Measurements from ENCODE around the gene SLC25A18. TPM values are rescaled to one million over a fixed set of nuclear protein-coding genes. Genes with fewer than 3 reads are reported as not detected.

The SLC25A18 gene
- total and polyA plus RNA-seq, 10 of the 15 experiments (the other 5 are each of a cell fraction or from before 2014, with no cell fraction given) = 0.03 to 0.09 TPM; not detected in 8

- peaks cover 3 to 22% of the 10 kb centered on the region in 2 experiments for H3K36me3 ChIP-seq (ENCODE audit: control insufficient read depth in 2 of 2, insufficient read depth in 2 of 2, low read length in 1 of 2)
- WGBS (ENCODE audit: insufficient coverage, insufficient replicate concordance, low lambda C conversion rate, missing lambda C conversion rate) = 60% methylated on average over 4 of the region's 4 CpGs
- no peak overlapping the region for H3K4me2 ChIP-seq (ENCODE audit: control insufficient read depth, insufficient read depth)
- H2AFZ ChIP-seq (ENCODE audit: control insufficient read depth, low read depth, low read length) = no peak overlapping the region
- FAIRE-seq = no peak
- no peaks in the 10 kb centered on the region; the same call in 1 of the 2 replicates for H3K79me2 ChIP-seq (ENCODE audit: control insufficient read depth, insufficient read depth, low read length)
- ChIA-PET POLR2A (no interaction called here), RAD21 (ENCODE audit: unreplicated experiment) (no interaction called here), SMC1A (ENCODE audit: uncharacterized antibody, unreplicated experiment) (no interaction called here), CTCF (no interaction called here)
- in situ Hi-C loops (cut with MboI) = no loop called here
- BruUV-seq (replicated peaks) = no TSS peak
- no peak overlapping the region for H3K27ac ChIP-seq (ENCODE audit: control insufficient read depth, insufficient read depth)
- no peak for ATAC-seq
- no peak for DNase-seq (ENCODE audit: low read depth, low spot score)
- H3K4me1 ChIP-seq (ENCODE audit: control insufficient read depth, insufficient read depth, low read length) = no peaks in the 10 kb centered on the region
- H3K27me3 ChIP-seq (replicated peaks in 1 of 2; ENCODE audit: control insufficient read depth in 2 of 2, insufficient read depth in 2 of 2, low read length in 1 of 2) = no peaks in the 10 kb centered on the region
- H3K4me3 ChIP-seq = no peak overlapping the region
- H4K20me1 ChIP-seq (ENCODE audit: control insufficient read depth, insufficient read depth) = no peaks in the 10 kb centered on the region
- intact Hi-C loops (cut with micrococcal nuclease; ENCODE audit: unreplicated experiment) = no loop called here
- H3K9me3 ChIP-seq (replicated peaks; ENCODE audit: control insufficient read depth, insufficient read depth, low read length) = no peaks in the 10 kb centered on the region
- no peak overlapping the region for H3K9ac ChIP-seq (ENCODE audit: control insufficient read depth, insufficient read depth, low read length)
- no peak for TF ChIP-seq POU2F2 (IDR thresholded peaks at IDR 0.05; ENCODE audit: borderline replicate concordance, low read depth, low read length)
- no peak for TF ChIP-seq SMAD5 (IDR thresholded peaks at IDR 0.05; ENCODE audit: low read depth)
- TF ChIP-seq YBX1 (IDR thresholded peaks at IDR 0.05) = no peak
Measured at GRCh38 chr22:17607891-17608521, 44.7 kb downstream of the SLC25A18 start.

DNA sequence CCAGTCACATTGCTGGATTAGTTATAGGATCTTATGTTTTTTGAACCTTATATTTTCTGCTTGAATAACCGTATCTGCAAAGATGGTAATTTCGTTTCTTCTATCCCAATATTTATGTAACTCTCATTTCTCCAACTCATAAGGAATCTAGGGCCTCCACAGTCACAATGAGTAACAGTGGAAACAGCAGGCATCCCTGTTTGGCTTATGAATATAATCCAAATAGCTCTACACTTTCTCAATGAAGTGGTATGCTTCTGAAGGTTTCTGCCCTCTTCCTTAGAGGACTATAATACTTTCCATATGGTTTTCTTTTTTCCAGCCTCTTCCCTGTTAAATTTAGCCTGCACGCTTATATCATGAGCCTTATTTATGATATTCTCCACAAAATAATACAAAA is 48.8 kb downstream of the SLC25A18 start:
- CTCF ChIA-PET = no interaction called here
- no TSS peak for BruUV-seq (replicated peaks)
- peaks cover 0 to 22% of the 10 kb centered on the region in 2 experiments; a peak in 3 of 4 replicates for H3K36me3 ChIP-seq (ENCODE audit: control insufficient read depth in 2 of 2, insufficient read depth in 2 of 2, low read length in 1 of 2)
- TF ChIP-seq ZNF622 (IDR thresholded peaks at IDR 0.05) (no peak), ESRRA (IDR thresholded peaks at IDR 0.05; ENCODE audit: low read length) (no peak), RCOR1 (conservative IDR thresholded peaks at IDR 0.05; ENCODE audit: low read depth, low read length) (no peak), MTA2 (IDR thresholded peaks at IDR 0.05; ENCODE audit: low read depth) (no peak), ATF3 (IDR thresholded peaks at IDR 0.05; ENCODE audit: borderline replicate concordance, extremely low read depth, low read depth, low read length) (no peak), SIX5 (IDR thresholded peaks at IDR 0.05; ENCODE audit: low read depth, low read length, severe bottlenecking) (no peak), SP1 (IDR thresholded peaks at IDR 0.05; ENCODE audit: low read depth, low read length) (no peak), IKZF2 (IDR thresholded peaks at IDR 0.05) (no peak), POLR2A (IDR thresholded peaks at IDR 0.05; ENCODE audit: low read depth, low read length) (no peak), KDM1A (IDR thresholded peaks at IDR 0.05; ENCODE audit: borderline replicate concordance) (no peak), NR2F1 (conservative IDR thresholded peaks at IDR 0.05) (no peak)
- TF ChIP-seq, protein P1, sequence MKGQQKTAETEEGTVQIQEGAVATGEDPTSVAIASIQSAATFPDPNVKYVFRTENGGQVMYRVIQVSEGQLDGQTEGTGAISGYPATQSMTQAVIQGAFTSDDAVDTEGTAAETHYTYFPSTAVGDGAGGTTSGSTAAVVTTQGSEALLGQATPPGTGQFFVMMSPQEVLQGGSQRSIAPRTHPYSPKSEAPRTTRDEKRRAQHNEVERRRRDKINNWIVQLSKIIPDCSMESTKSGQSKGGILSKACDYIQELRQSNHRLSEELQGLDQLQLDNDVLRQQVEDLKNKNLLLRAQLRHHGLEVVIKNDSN (IDR thresholded peaks at IDR 0.05; ENCODE audit: borderline replicate concordance, extremely low read length, insufficient read depth, low read depth, low read length) = no peak
- TF ChIP-seq, protein P2, sequence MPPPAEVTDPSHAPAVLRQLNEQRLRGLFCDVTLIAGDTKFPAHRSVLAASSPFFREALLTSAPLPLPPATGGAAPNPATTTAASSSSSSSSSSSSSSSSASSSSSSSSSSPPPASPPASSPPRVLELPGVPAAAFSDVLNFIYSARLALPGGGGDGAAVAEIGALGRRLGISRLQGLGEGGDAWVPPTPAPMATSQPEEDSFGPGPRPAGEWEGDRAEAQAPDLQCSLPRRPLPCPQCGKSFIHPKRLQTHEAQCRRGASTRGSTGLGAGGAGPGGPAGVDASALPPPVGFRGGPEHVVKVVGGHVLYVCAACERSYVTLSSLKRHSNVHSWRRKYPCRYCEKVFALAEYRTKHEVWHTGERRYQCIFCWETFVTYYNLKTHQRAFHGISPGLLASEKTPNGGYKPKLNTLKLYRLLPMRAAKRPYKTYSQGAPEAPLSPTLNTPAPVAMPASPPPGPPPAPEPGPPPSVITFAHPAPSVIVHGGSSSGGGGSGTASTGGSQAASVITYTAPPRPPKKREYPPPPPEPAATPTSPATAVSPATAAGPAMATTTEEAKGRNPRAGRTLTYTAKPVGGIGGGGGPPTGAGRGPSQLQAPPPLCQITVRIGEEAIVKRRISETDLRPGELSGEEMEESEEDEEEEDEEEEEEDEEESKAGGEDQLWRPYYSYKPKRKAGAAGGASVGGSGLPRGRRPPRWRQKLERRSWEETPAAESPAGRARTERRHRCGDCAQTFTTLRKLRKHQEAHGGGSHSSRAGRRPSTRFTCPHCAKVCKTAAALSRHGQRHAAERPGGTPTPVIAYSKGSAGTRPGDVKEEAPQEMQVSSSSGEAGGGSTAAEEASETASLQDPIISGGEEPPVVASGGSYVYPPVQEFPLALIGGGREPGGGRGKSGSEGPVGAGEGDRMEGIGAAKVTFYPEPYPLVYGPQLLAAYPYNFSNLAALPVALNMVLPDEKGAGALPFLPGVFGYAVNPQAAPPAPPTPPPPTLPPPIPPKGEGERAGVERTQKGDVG (CRISPR knock-in tag; IDR thresholded peaks at IDR 0.05) = no peak

More for the DNA sequence above, 48.8 kb downstream of the SLC25A18 start:
- WGBS (ENCODE audit: insufficient coverage, insufficient replicate concordance, low lambda C conversion rate, missing lambda C conversion rate) = 66% methylated on average over 3 of the region's 3 CpGs
- Histone ChIP-seq H3K4me1 (ENCODE audit: control insufficient read depth, insufficient read depth, low read length) (no peaks in the 10 kb centered on the region), H2AFZ (ENCODE audit: control insufficient read depth, low read depth, low read length) (no peak overlapping the region), H4K20me1 (ENCODE audit: control insufficient read depth, insufficient read depth) (no peaks in the 10 kb centered on the region), H3K27ac (ENCODE audit: control insufficient read depth, insufficient read depth) (no peak overlapping the region), H3K79me2 (ENCODE audit: control insufficient read depth, insufficient read depth, low read length) (no peaks in the 10 kb centered on the region; the same call in 1 of the 2 replicates), H3K4me2 (ENCODE audit: control insufficient read depth, insufficient read depth) (no peak overlapping the region), H3K27me3 (replicated peaks in 1 of 2; ENCODE audit: control insufficient read depth in 2 of 2, insufficient read depth in 2 of 2, low read length in 1 of 2) (no peaks in the 10 kb centered on the region), H3K9ac (ENCODE audit: control insufficient read depth, insufficient read depth, low read length) (no peak overlapping the region), H3K9me3 (replicated peaks; ENCODE audit: control insufficient read depth, insufficient read depth, low read length) (no peaks in the 10 kb centered on the region), H3K4me3 (no peak overlapping the region)
- in situ Hi-C loops (cut with MboI) = no loop called here
- POLR2A ChIA-PET = no interaction called here
- RAD21 ChIA-PET (ENCODE audit: unreplicated experiment) = no interaction called here
- FAIRE-seq = no peak
- intact Hi-C loops (cut with micrococcal nuclease; ENCODE audit: unreplicated experiment) = no loop called here
- SMC1A ChIA-PET (ENCODE audit: uncharacterized antibody, unreplicated experiment) = no interaction called here
- no peak for ATAC-seq
- DNase-seq (ENCODE audit: low read depth, low spot score) = no peak
